ENCODE data around the gene BFSP1. TPM values are rescaled to one million over a fixed set of nuclear protein-coding genes. Genes with fewer than 3 reads are reported as not detected.

BFSP1 gene
- total RNA-seq, 1 experiment from 2014 or later: not detected

GRCh38 chr20:17445543-17445942, 85.6 kb downstream of the BFSP1 start:
- Histone ChIP-seq H3K4me3 (ENCODE audit: low read length) (no peak overlapping the region), H3K9me3 (ENCODE audit: low read length) (no peaks in the 10 kb centered on the region), H2AFZ (ENCODE audit: low read length) (no peak overlapping the region), H3K36me3 (ENCODE audit: insufficient read depth, low read length) (no peaks in the 10 kb centered on the region), H3K79me2 (ENCODE audit: low read length) (no peaks in the 10 kb centered on the region), H3K9me2 (replicated peaks; ENCODE audit: insufficient read depth, low read length) (no peaks in the 10 kb centered on the region), H3K27ac (ENCODE audit: low read length) (no peak overlapping the region), H4K20me1 (ENCODE audit: insufficient read depth, low read depth, low read length) (no peaks in the 10 kb centered on the region), H3K9ac (ENCODE audit: low read length) (no peak overlapping the region), H3K4me1 (ENCODE audit: low read length) (no peaks in the 10 kb centered on the region), H3K27me3 (ENCODE audit: low read length) (no peaks in the 10 kb centered on the region; the same call in 1 of the 2 replicates), H3K4me2 (ENCODE audit: low read depth, low read length, poor library complexity, severe bottlenecking) (no peak overlapping the region)
- DNase-seq: no peak

- no peak overlapping the region for H3K9ac ChIP-seq (ENCODE audit: low read length)
Observed at GRCh38 chr20:17444091-17444490, 87.1 kb downstream of the BFSP1 start.

More at GRCh38 chr20:17444091-17444490, 87.1 kb downstream of the BFSP1 start:
- Histone ChIP-seq H3K4me2 (ENCODE audit: low read depth, low read length, poor library complexity, severe bottlenecking) (no peak overlapping the region), H3K27ac (ENCODE audit: low read length) (no peak overlapping the region), H3K4me1 (ENCODE audit: low read length) (no peaks in the 10 kb centered on the region), H2AFZ (ENCODE audit: low read length) (no peak overlapping the region), H3K9me3 (ENCODE audit: low read length) (no peaks in the 10 kb centered on the region), H3K9me2 (replicated peaks; ENCODE audit: insufficient read depth, low read length) (no peaks in the 10 kb centered on the region), H3K4me3 (ENCODE audit: low read length) (no peak overlapping the region), H3K79me2 (ENCODE audit: low read length) (no peaks in the 10 kb centered on the region), H4K20me1 (ENCODE audit: insufficient read depth, low read depth, low read length) (no peaks in the 10 kb centered on the region), H3K27me3 (ENCODE audit: low read length) (no peaks in the 10 kb centered on the region; the same call in 1 of the 2 replicates), H3K36me3 (ENCODE audit: insufficient read depth, low read length) (no peaks in the 10 kb centered on the region)
- DNase-seq: no peak

Other genes with a start within 250 kb of the BFSP1 start
- gene DSTN, start 38.7 kb upstream of the BFSP1 start, total RNA-seq (2014; rRNA removed; shearing (Covaris generic); ENCODE audit: low replicate concordance): 8.9 and 9.5 TPM in 2 replicates
- 3.7 and 8.2 TPM in 2 replicates for gene RRBP1, start 150.9 kb upstream of the BFSP1 start, total RNA-seq (2014; rRNA removed; shearing (Covaris generic); ENCODE audit: low replicate concordance)
- not detected in 2 replicates for gene BANF2, start 168.6 kb upstream of the BFSP1 start, total RNA-seq (2014; rRNA removed; shearing (Covaris generic); ENCODE audit: low replicate concordance)